HEK293T (cell line): Measurements from ENCODE around the gene COPS7B.
"Not testable (repeated sequence)": the region's sequence is repeated elsewhere in the genome, so short reads cannot be mapped to it uniquely, and the experiment has no call there.

Experiments
- CTCF ChIA-PET: fragments of 350-600 bp; formaldehyde crosslinking; extraction: SDS; loops from one replicate; lab custom pipeline; 2021; ENCODE audit warnings: antibody characterized with exemption, inconsistent platforms; lab: Yijun Ruan, JAX
- POLR2A ChIA-PET: fragments of 350-600 bp; formaldehyde crosslinking; extraction: SDS; loops from one replicate; lab custom pipeline; 2020; ENCODE audit warnings: antibody characterized with exemption, inconsistent platforms; lab: Yijun Ruan, JAX
- DNase-seq: peaks from one replicate; pipeline ENCODE4 v3.0.0; 2012; ENCODE audit warnings: mixed read lengths; ENCODE audit errors: extremely low spot score
- ARNT ChIP-seq: fragments of 450-650 bp; IDR thresholded peaks from 2 replicates; pipeline ENCODE4 v1.6.1; 2017; ENCODE audit warnings: mild to moderate bottlenecking
- BHLHE40 ChIP-seq: fragments of 450-650 bp; IDR thresholded peaks from 2 replicates; pipeline ENCODE4 v1.6.1; 2016; ENCODE audit warnings: mild to moderate bottlenecking, moderate library complexity, borderline replicate concordance
- CTBP1 ChIP-seq: fragments of 450-650 bp; IDR thresholded peaks from 2 replicates; pipeline ENCODE4 v1.6.1; 2016; ENCODE audit warnings: borderline replicate concordance
- ELF4 ChIP-seq: fragments of 450-650 bp; IDR thresholded peaks from 2 replicates; pipeline ENCODE4 v1.6.1; 2017; ENCODE audit warnings: antibody characterized with exemption
- FOXA1 ChIP-seq: fragments of 450-650 bp; IDR thresholded peaks from 2 replicates; pipeline ENCODE4 v1.6.1; 2016; ENCODE audit warnings: mild to moderate bottlenecking
- FOXK2 ChIP-seq: fragments of 450-650 bp; IDR thresholded peaks from 2 replicates; pipeline ENCODE4 v1.6.1; 2016; ENCODE audit warnings: mild to moderate bottlenecking
- FOXM1 ChIP-seq: fragments of 450-650 bp; IDR thresholded peaks from 2 replicates; pipeline ENCODE4 v1.6.1; 2017; ENCODE audit warnings: mild to moderate bottlenecking, borderline replicate concordance
- HDGF ChIP-seq: fragments of 450-650 bp; IDR thresholded peaks from 2 replicates; pipeline ENCODE4 v1.6.1; 2017; ENCODE audit warnings: antibody characterized with exemption, borderline replicate concordance
- L3MBTL2 ChIP-seq: fragments of 450-650 bp; conservative IDR thresholded peaks from 2 replicates; pipeline ENCODE4 v1.6.1; 2016; ENCODE audit warnings: mild to moderate bottlenecking
- LEF1 ChIP-seq: fragments of 450-650 bp; IDR thresholded peaks from 2 replicates; pipeline ENCODE4 v1.6.1; 2017; ENCODE audit warnings: mild to moderate bottlenecking, borderline replicate concordance
- NFRKB ChIP-seq: fragments of 450-650 bp; IDR thresholded peaks from 2 replicates; pipeline ENCODE4 v1.6.1; 2016; ENCODE audit warnings: mild to moderate bottlenecking, moderate library complexity
- SP1 ChIP-seq: fragments of 450-650 bp; IDR thresholded peaks from 2 replicates; pipeline ENCODE4 v1.6.1; 2017
- SUZ12 ChIP-seq: fragments of 450-650 bp; IDR thresholded peaks from 2 replicates; pipeline ENCODE4 v1.6.1; 2016; ENCODE audit warnings: mild to moderate bottlenecking
- TARDBP ChIP-seq: fragments of 450-650 bp; IDR thresholded peaks from 2 replicates; pipeline ENCODE4 v1.6.1; 2016
- ZNF384 ChIP-seq: fragments of 450-650 bp; IDR thresholded peaks from 2 replicates; pipeline ENCODE4 v1.6.1; 2016
- TF ChIP-seq, protein P1 (sequence below): fragments of 450-650 bp; IDR thresholded peaks from 2 replicates; pipeline ENCODE4 v1.6.1; 2016

The COPS7B gene

DNA sequence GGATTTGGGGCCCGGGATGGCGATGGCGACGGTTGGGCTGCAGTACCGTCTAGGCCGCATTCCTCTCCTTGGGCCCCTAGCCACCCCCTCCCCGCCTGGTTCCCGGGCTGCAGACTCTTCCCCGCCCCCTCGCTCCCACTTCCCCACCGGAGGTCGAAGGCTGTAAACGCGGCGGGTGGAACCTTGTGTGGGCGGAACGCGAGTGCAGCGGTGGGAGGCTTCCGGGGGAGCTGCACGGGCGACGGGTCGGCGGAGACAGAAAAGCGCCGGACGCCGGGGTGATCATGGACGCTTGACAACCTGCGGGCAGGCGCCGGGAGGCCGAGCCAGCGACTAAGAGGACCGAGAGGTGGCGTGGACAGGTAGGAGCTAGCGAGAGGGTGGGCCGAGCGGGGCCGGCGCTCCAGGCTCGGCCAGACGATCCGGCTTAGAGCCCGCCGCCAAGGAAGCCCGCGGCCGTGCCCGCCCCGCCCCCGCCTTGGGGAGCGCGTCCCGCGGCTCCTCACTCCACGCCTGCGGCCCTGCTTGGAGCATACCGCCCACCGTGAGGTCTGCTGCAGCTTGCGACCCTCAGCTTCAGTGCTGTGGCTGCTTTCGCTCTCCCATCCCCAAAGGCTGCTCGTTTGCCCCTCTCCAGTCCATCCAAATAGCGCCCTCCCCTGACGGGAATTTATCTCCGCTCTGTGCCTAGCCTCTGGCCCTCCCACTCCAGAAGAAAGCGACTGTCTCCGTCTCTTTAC, at the start of gene COPS7B:
Gene COPS7B (plus strand): TSS at position 269 of the 740 bp plus-strand sequence. CDS start 2,126 bp downstream, outside the sequence.
- POLR2A ChIA-PET, result interaction anchor here (0.8 to 1.4 kb wide), 3 partner anchors 9 to 78 kb away, joined by 3 to 6 read pairs (median 3); partner anchors contain the start of gene PTMA

DNA sequence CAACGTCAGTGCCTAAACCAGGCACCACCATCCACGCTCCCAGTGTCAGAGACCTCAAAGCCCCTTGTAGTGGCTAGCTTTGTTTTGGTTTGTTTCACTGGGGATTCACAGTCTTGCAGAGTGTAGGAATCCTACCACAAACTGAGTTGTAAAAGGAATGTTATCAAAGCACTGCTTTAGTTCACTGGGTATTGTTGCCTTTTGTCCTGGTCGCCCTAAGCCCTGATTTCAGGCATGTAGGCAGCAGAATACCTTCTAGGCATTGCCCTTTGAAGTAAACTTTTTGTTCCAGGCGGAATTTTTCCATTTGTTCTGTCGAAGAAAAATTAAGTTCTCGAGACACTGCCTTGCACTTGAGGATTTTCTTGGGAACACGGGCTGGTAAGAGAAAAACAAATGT, 48.5 kb upstream of the COPS7B start:
- TF ChIP-seq ELF4 (no peak), BHLHE40 (no peak), FOXA1 (no peak)
- no peak for DNase-seq
- CTCF ChIA-PET, result interaction anchor here (1.0 kb wide), 1 partner anchor 22 kb away, joined by 3 read pairs; no protein-coding TSS in a partner anchor
- POLR2A ChIA-PET, result no interaction called here

More for the DNA sequence above, at the start of gene COPS7B:
- DNase-seq, result peak; percentile 72
- TF ChIP-seq LEF1 (no peak; the same call in 1 of the 2 replicates), FOXK2 (no peak), ZNF384 (no peak), CTBP1 (peak; percentile 96), FOXA1 (no peak), SUZ12 (no peak), TARDBP (0 out of 2 replicates have a peak, but pooled peaks have one; percentile 33), ARNT (peak; percentile 73), SP1 (no peak), L3MBTL2 (peak; percentile 53), HDGF (no peak), FOXM1 (peak; percentile 62; the same call in 1 of the 2 replicates), BHLHE40 (no peak), NFRKB (no peak), ELF4 (peak; percentile 61)
- TF ChIP-seq, protein P1, sequence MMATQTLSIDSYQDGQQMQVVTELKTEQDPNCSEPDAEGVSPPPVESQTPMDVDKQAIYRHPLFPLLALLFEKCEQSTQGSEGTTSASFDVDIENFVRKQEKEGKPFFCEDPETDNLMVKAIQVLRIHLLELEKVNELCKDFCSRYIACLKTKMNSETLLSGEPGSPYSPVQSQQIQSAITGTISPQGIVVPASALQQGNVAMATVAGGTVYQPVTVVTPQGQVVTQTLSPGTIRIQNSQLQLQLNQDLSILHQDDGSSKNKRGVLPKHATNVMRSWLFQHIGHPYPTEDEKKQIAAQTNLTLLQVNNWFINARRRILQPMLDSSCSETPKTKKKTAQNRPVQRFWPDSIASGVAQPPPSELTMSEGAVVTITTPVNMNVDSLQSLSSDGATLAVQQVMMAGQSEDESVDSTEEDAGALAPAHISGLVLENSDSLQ, result peak; percentile 46; the same call in 1 of the 2 replicates
- CTCF ChIA-PET, result interaction anchor here (0.7 to 2.2 kb wide), 4 partner anchors 9 to 72 kb away, joined by 3 to 8 read pairs (median 6); no protein-coding TSS in a partner anchor

DNA sequence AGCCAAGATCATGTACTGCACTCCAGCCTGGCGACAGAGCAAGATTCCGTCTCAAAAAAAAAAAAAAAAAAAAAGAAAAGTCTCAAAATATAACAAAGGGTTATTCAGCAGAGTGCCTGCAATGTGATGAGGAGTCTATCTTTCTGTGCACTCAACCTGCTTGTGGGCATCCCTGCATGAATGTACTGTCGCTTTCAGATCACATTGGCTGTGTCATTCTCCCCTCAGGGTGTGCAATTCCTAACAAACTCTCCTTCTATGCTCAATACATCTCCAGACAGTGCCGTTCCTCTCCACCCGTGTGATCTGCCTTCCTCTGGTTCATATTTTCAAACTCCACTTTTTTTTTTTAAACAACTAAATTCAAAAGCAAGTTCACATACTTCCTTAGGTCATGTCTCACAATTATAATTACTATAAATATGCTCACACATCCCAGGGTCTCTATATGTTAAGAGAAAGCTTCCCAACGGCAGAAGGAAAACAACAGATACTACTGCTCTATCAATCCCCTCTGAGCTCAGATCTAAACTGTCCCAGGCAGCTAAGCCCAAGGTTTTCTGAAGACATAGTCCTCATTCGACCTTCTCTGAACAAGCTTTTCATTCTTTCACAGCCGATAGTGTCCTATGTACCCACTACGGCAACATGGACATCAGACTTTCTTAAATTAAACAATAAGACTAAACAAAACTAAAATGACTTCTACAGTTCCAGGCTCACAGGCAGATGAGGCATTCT, 42.7 kb upstream of the COPS7B start:
- TF ChIP-seq LEF1 (no peak), CTBP1 (no peak), FOXA1 (no peak), ARNT (no peak)
- POLR2A ChIA-PET, result no interaction called here
- CTCF ChIA-PET, result interaction anchor here (0.6 kb wide), 1 partner anchor 36 kb away, joined by 3 read pairs; no protein-coding TSS in a partner anchor
- no peak for DNase-seq

DNA sequence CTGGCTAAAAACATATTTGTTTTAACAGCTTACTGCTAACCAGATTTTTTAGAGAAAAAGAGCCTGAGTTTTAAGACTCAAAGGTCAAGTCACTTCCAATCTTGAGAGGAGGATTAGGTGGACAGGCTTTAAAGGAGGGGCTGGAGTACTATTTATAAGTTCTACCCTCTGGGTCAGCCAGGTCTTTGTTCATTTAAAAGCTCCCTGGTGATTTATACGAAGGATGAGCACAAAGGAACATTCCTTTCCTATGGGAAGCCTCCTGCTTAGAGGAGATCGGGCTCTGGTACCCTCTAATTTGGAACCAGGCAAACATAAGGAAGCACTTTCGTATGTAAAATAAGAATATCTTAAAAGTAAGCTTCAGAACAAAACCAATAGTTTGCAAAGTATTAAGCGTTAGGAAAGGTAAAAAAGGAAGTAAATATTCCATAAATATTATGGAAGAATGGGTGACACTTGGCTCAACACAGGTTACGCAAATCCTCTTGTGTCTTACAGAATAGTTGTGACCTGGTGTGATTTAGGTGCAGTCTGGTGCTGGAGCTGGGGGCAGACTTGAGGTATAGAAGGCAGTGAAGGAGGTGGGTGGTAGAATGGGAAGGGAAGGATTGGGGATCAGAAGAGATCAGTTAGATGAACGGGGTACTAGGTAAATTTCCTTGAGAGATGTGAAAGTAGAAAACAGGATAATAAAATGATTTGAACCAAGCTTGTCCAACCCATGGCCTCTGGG, 40.8 kb upstream of the COPS7B start:
- TF ChIP-seq CTBP1, result no peak
- no peak for TF ChIP-seq FOXA1
- ChIA-PET POLR2A (interaction anchor here (1.2 to 1.4 kb wide), 2 partner anchors 36 to 37 kb away, joined by 3 to 4 read pairs; partner anchors contain the start of genes PDE6D and PTMA), CTCF (interaction anchor here (0.5 kb wide), 1 partner anchor 622 kb away, joined by 5 read pairs; no protein-coding TSS in a partner anchor)
- DNase-seq, result no peak

DNA sequence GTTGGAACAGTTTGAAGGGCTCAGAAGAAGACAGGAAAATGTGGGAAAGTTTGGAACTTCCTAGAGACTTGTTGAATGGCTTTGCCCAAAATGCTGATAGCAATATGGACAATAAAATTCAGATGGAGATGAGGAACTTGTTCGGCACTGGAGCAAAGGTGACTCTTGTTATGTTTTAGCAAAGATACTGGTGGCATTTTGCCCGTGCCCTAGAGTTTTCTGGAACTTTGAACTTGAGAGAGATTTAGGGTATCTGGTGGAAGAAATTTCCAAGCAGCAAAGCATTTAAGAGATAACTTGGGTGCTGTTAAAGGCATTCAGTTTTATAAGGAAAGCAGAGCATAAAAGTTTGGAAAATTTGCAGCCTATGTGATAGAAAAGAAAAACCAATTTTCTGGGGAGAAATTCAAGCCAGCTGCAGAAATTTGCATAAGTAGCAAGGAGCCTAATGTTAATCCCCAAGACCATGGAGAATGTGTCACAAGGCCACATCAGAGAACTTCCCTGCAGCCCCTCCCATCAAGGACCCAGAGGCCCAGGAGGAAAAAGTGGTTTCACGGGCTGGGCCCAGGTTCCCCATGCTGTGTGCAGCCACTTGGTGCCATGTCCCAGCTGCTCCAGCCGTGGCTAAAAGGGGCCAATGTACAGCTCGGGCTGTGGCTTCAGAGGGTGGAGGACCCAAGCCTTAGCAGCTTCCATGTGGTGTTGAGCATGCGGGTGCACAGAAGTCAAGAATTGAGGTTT, 37.9 kb upstream of the COPS7B start:
- CTCF ChIA-PET, result not testable (repeated sequence)

DNA sequence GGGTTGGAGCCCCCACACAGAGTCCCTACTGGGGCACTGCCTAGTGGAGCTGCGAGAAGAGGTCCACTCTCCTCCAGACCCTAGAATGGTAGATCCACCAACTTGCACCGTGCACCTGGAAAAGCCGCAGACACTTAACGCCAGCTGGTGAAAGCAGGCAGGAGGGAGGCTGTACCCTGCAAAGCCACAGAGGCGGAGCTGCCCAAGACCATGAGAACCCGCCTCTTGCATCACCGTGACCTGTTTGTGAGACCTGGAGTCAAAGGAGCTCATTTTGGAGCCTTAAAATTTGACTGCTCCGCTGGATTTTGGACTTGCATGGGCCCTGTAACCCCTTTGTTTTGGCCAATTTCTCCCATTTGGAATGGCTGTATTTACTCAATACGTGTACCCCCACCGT, 37.2 kb upstream of the COPS7B start:
- DNase-seq, result not testable (repeated sequence)
- CTCF ChIA-PET, result interaction anchor here (0.6 kb wide), 1 partner anchor 713 kb away, joined by 3 read pairs; no protein-coding TSS in a partner anchor

More for the DNA sequence above, 37.9 kb upstream of the COPS7B start:
- DNase-seq, POLR2A ChIA-PET: not testable (repeated sequence)

DNA sequence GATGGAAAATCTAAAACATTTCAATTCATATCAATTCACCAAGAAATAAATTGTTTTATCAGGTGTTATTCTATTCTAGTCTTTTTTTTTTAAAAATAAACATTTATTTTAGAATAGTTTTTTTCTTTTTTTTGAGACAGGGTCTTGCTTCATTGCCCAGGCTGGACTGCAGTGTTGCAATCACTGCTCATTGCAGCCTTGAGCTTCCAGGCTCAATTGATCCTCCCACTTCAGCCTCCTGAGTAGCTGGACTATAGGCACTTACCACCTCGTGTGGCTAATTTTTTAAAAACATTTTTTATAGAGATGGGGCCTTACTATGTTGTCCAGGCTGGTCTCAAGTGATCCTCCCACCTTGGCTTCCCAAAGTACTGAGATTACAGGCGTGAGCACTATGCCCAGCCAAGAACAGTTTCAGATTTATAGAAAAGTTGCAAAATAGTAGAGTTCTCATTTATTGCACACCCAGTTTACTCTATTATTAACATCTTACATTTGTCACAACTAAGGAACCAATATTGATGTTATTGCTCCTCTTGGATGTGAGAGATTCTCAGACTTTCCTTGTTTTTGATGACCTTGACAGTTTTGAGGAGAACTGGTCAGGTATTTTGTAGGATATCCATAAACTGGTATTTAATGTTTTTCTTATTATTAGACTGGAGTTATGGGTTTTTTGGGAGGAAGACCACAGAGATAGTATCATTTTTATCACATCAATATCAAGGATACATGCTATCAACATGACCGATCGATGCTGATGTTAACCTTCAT, 35.0 kb upstream of the COPS7B start:
- POLR2A ChIA-PET, result no interaction called here

More for the DNA sequence above, 37.2 kb upstream of the COPS7B start:
- POLR2A ChIA-PET, result not testable (repeated sequence)

More for the DNA sequence above, 35.0 kb upstream of the COPS7B start:
- no peak for DNase-seq
- CTCF ChIA-PET, result no interaction called here
- no peak for TF ChIP-seq ELF4
